ENCODE results near the gene SH3D21.

- TF ChIP-seq REST (IDR thresholded peaks at IDR 0.05; ENCODE audit: insufficient replicate concordance, low read depth), result no peak
- TF ChIP-seq CTCF (IDR thresholded peaks at IDR 0.05; ENCODE audit: insufficient read depth, low read length), result no peak
These were observed 60.0 kb downstream of the SH3D21 start for GRCh38 chr1:36366091-36366661.

Measured in HL-60 (cell line).